Measurements from ENCODE around the gene PHLDB2.
A peak's percentile ranks its signal among the peaks of the same experiment; 100 is the strongest.

Gene PHLDB2

DNA sequence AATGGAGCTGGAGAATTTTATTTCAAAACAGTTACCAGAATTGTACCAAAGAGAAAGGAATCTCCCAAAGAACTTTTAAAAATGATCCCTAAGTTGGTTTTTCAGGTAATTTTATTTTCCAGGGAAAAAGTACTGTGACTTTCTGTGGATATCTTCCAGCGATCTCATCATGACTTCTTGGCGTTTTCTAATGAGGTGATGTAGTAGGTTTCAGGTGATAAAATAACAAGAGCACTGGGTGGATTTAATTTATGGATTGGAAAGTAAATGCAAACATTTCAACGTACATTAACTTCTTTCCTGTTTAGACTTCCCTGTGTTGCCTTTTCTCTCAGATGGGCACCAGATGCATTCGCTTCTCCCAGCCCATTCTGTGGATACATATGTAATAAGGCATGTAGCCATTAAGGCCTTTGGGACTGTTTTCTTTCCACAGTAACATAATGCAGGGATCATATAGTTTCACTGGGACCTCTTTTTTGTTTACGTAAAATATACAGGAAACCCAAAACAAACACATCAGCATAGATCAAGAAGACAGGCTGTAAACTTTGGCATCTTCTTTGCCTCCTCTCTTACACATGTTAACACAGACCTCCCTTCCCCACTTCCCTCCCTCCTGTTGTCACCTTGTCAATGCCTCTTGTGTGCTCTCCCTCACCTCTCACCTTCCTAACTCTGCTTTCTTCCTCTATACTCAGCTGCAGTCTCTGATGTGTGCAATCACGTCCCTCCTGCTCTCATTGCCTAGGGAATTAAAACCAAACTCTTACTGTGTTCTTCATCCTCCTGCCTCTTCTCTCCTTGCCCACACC lies 13.0 kb downstream of the PHLDB2 start:
- no peaks in the 10 kb centered on the region for H3K9me3 ChIP-seq (ENCODE audit: control insufficient read depth in 5 of 5, low read length in 5 of 5)
- no peaks in the 10 kb centered on the region for H3K27me3 ChIP-seq (ENCODE audit: control insufficient read depth in 5 of 5, insufficient read depth in 4 of 5, low read length in 5 of 5)
- peaks cover 0 to 47% (median 28%) of the 10 kb centered on the region in 5 donors for H3K4me1 ChIP-seq (ENCODE audit: control insufficient read depth in 5 of 5, insufficient read depth in 5 of 5, low read length in 5 of 5)
- H3K4me3 ChIP-seq (ENCODE audit: low read depth in 1 of 5, low read length in 5 of 5) = no peak overlapping the region
- H3K36me3 ChIP-seq (ENCODE audit: control insufficient read depth in 5 of 5, insufficient read depth in 5 of 5, low read length in 5 of 5) = peaks cover 0 to 20% (median 5%) of the 10 kb centered on the region in 5 donors
- H3K9ac ChIP-seq (ENCODE audit: low read length in 5 of 5) = no peak overlapping the region
- peak overlapping the region; percentile 16 for H3K27ac ChIP-seq (ENCODE audit: low read depth, low read length)

DNA sequence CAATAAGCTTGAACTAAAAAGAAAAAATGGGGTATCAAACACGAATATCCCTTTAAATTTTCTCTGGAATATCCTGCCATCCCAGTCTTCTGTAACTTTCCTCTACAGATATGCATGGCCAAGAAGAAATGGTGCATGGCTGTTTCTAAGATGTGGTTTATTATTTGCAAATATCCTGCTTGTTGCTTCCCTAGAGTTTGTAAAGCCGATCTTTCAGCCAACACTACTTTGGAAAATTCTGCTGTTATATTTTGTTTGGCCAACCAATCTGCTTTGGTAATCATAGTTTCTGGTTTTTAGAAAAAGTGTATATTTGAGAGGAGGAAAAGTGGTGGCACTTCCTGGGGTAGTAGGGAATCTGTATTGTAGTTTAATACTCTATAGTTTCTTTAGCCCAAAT lies 13.9 kb downstream of the PHLDB2 start:
- Histone ChIP-seq H3K27ac (ENCODE audit: low read depth, low read length) (peak overlapping the region; percentile 16), H3K9me3 (ENCODE audit: control insufficient read depth in 5 of 5, low read length in 5 of 5) (no peaks in the 10 kb centered on the region), H3K4me1 (ENCODE audit: control insufficient read depth in 5 of 5, insufficient read depth in 5 of 5, low read length in 5 of 5) (peaks cover 0 to 38% (median 24%) of the 10 kb centered on the region in 5 donors), H3K36me3 (ENCODE audit: control insufficient read depth in 5 of 5, insufficient read depth in 5 of 5, low read length in 5 of 5) (peaks cover 0 to 20% (median 5%) of the 10 kb centered on the region in 5 donors), H3K4me3 (ENCODE audit: low read depth in 1 of 5, low read length in 5 of 5) (no peak overlapping the region), H3K27me3 (ENCODE audit: control insufficient read depth in 5 of 5, insufficient read depth in 4 of 5, low read length in 5 of 5) (no peaks in the 10 kb centered on the region), H3K9ac (ENCODE audit: low read length in 5 of 5) (no peak overlapping the region)

DNA sequence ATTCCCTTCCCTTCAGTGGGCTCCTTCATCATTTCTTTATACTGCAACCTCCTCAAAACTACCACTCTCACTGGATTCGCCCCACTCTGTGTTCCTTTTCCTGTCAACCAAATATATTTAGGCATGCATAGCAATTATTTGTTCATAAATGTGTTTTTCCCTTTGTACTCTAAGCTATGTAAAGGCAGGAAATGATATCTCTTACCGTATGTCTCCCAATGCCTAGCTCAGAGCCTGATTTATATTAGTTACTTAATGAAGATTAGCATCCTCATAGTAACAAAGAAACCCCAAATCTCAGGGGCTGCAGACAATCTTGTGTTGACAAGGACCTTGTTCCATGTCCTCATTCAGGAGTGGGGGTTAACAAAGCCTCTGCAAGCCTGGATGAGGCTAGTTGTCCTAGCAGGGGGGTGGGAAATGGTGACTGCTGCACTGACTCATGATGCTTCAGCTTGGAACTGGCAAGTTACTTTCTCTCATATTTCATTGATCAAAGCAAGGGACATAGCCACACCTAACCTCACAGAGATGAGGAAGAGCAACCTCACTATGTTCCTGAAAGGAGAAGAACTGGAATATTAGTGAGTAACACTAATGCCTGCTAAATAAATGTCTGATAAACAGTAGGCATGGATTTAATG lies 15.2 kb downstream of the PHLDB2 start:
- peaks cover 0 to 26% (median 17%) of the 10 kb centered on the region in 5 donors for H3K4me1 ChIP-seq (ENCODE audit: control insufficient read depth in 5 of 5, insufficient read depth in 5 of 5, low read length in 5 of 5)

DNA sequence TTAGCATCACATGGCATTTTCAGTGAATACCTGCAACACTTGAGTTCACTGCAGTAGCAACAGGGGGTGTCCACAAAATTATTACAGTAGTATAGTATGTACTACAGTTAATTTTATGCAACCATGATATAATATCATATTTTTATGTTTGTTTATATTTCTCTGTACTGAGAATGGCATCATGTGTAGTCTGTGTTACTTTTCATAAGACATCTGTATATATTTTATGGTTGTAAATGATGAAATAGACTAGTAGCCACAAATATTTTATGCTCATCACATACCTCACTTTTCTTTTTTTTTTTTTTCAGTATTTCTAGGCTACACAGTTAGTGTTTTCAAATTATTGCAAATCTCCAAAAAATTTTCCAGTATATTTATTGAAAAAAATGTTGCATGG lies 22.4 kb downstream of the PHLDB2 start:
- Histone ChIP-seq H3K9me3 (ENCODE audit: control insufficient read depth in 5 of 5, low read length in 5 of 5) (no peaks in the 10 kb centered on the region), H3K9ac (ENCODE audit: low read length in 5 of 5) (no peak overlapping the region), H3K4me1 (ENCODE audit: control insufficient read depth in 5 of 5, insufficient read depth in 5 of 5, low read length in 5 of 5) (peaks cover 2 to 21% (median 9%) of the 10 kb centered on the region in 5 donors), H3K27me3 (ENCODE audit: control insufficient read depth in 5 of 5, insufficient read depth in 4 of 5, low read length in 5 of 5) (no peaks in the 10 kb centered on the region), H3K4me3 (ENCODE audit: low read depth in 1 of 5, low read length in 5 of 5) (no peak overlapping the region), H3K36me3 (ENCODE audit: control insufficient read depth in 5 of 5, insufficient read depth in 5 of 5, low read length in 5 of 5) (peaks cover 9 to 15% (median 14%) of the 10 kb centered on the region in 5 donors), H3K27ac (ENCODE audit: low read depth, low read length) (no peak overlapping the region)

More for the DNA sequence above, 15.2 kb downstream of the PHLDB2 start:
- Histone ChIP-seq H3K4me3 (ENCODE audit: low read depth in 1 of 5, low read length in 5 of 5) (no peak overlapping the region), H3K36me3 (ENCODE audit: control insufficient read depth in 5 of 5, insufficient read depth in 5 of 5, low read length in 5 of 5) (peaks cover 0 to 20% (median 5%) of the 10 kb centered on the region in 5 donors), H3K9me3 (ENCODE audit: control insufficient read depth in 5 of 5, low read length in 5 of 5) (no peaks in the 10 kb centered on the region), H3K27ac (ENCODE audit: low read depth, low read length) (peak overlapping the region; percentile 16), H3K9ac (ENCODE audit: low read length in 5 of 5) (no peak overlapping the region), H3K27me3 (ENCODE audit: control insufficient read depth in 5 of 5, insufficient read depth in 4 of 5, low read length in 5 of 5) (no peaks in the 10 kb centered on the region)

DNA sequence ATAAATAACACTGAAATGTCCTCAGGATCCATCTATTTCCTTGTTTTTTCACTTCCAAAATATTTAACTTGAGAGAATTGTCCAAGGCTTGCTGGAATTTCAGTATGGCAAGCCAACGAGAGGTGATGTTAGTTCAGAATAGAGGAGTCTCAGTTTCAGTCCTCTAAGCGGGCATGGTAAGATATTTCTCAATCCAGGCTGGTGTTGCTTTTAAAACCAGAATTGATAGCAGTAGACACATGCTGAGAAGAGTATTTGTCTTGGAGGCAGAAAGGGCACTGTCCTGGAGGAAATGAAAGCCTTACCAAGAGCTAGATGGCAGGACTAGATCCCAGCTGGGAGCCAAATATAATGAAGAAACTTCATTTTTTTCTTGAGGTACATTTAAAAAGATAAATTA lies 23.1 kb downstream of the PHLDB2 start:
- no peak overlapping the region for H3K9ac ChIP-seq (ENCODE audit: low read length in 5 of 5)
- no peak overlapping the region for H3K4me3 ChIP-seq (ENCODE audit: low read depth in 1 of 5, low read length in 5 of 5)
- no peaks in the 10 kb centered on the region for H3K9me3 ChIP-seq (ENCODE audit: control insufficient read depth in 5 of 5, low read length in 5 of 5)
- no peaks in the 10 kb centered on the region for H3K27me3 ChIP-seq (ENCODE audit: control insufficient read depth in 5 of 5, insufficient read depth in 4 of 5, low read length in 5 of 5)
- peaks cover 14 to 18% (median 15%) of the 10 kb centered on the region in 5 donors for H3K36me3 ChIP-seq (ENCODE audit: control insufficient read depth in 5 of 5, insufficient read depth in 5 of 5, low read length in 5 of 5)
- H3K27ac ChIP-seq (ENCODE audit: low read depth, low read length) = peak overlapping the region; percentile 59
- peaks cover 2 to 21% (median 9%) of the 10 kb centered on the region in 5 donors for H3K4me1 ChIP-seq (ENCODE audit: control insufficient read depth in 5 of 5, insufficient read depth in 5 of 5, low read length in 5 of 5)

DNA sequence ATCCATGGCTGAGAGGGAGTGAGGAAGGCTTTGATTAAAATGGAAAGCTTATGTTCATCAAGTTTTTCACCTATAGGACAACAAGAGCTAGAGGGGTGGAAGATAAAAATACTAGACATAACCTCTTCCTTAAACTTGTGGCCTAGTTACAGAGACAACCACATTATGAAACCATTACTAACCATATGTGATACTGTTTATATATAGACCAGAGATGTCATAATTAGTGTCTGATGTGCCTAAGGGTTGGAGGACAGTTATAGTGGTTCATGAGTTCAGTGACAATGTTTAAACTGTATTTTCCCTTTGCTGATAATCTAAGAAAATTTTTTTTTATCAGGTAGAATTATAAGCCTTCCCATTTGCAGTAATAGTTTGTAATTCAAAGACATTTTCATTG lies 23.7 kb downstream of the PHLDB2 start:
- H3K4me3 ChIP-seq (ENCODE audit: low read depth in 1 of 5, low read length in 5 of 5) = no peak overlapping the region
- peak overlapping the region; percentile 59 for H3K27ac ChIP-seq (ENCODE audit: low read depth, low read length)
- H3K9ac ChIP-seq (ENCODE audit: low read length in 5 of 5) = no peak overlapping the region
- H3K9me3 ChIP-seq (ENCODE audit: control insufficient read depth in 5 of 5, low read length in 5 of 5) = no peaks in the 10 kb centered on the region
- H3K36me3 ChIP-seq (ENCODE audit: control insufficient read depth in 5 of 5, insufficient read depth in 5 of 5, low read length in 5 of 5) = peaks cover 14 to 18% (median 15%) of the 10 kb centered on the region in 5 donors
- peaks cover 2 to 21% (median 9%) of the 10 kb centered on the region in 5 donors for H3K4me1 ChIP-seq (ENCODE audit: control insufficient read depth in 5 of 5, insufficient read depth in 5 of 5, low read length in 5 of 5)
- H3K27me3 ChIP-seq (ENCODE audit: control insufficient read depth in 5 of 5, insufficient read depth in 4 of 5, low read length in 5 of 5) = no peaks in the 10 kb centered on the region

DNA sequence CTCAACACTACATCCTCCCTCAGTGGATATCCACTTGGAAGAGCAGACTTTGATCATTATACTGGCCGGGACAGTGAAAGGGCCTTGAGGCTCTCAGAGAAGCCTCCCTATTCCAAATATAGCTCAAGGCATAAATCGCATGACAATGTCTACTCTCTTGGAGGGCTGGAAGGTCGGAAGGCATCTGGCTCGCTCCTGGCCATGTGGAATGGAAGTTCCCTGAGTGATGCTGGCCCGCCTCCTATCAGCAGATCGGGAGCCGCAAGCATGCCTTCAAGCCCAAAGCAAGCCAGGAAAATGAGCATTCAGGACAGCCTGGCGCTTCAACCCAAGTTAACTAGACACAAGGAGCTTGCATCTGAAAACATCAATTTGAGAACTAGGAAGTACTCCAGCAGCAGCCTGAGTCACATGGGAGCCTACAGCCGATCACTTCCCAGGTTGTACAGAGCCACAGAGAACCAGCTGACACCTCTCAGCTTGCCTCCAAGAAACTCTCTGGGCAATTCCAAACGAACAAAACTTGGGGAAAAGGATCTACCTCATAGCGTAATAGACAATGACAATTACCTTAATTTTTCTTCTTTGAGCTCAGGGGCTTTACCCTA lies 25.4 kb downstream of the PHLDB2 start:
- no peak overlapping the region for H3K9ac ChIP-seq (ENCODE audit: low read length in 5 of 5)
- H3K27me3 ChIP-seq (ENCODE audit: control insufficient read depth in 5 of 5, insufficient read depth in 4 of 5, low read length in 5 of 5) = no peaks in the 10 kb centered on the region
- H3K4me3 ChIP-seq (ENCODE audit: low read depth in 1 of 5, low read length in 5 of 5) = no peak overlapping the region
- H3K4me1 ChIP-seq (ENCODE audit: control insufficient read depth in 5 of 5, insufficient read depth in 5 of 5, low read length in 5 of 5) = peaks cover 2 to 21% (median 9%) of the 10 kb centered on the region in 5 donors
- peaks cover 14 to 18% (median 16%) of the 10 kb centered on the region in 5 donors for H3K36me3 ChIP-seq (ENCODE audit: control insufficient read depth in 5 of 5, insufficient read depth in 5 of 5, low read length in 5 of 5)
- H3K9me3 ChIP-seq (ENCODE audit: control insufficient read depth in 5 of 5, low read length in 5 of 5) = no peaks in the 10 kb centered on the region
- H3K27ac ChIP-seq (ENCODE audit: low read depth, low read length) = no peak overlapping the region

DNA sequence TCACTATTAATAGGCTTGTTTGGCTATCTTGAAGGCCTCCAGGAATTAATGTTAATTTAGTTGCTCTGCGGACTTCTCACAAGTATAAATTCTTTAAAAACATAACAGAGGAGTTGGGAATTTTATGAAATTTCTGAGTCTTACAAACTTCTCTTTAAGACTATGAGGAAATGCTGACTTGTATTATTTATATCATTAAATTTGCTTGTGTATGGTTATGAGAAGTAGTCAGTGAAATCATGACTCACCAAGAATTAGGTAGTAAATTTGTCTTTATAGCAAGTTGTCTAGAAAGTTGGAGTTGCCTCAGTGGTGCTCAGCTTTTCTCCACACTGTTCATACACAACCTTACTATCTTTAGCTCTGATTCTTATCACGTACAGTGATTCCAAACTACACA lies 26.5 kb downstream of the PHLDB2 start:
- H3K27ac ChIP-seq (ENCODE audit: low read depth, low read length) = no peak overlapping the region
- peaks cover 14 to 22% (median 18%) of the 10 kb centered on the region in 5 donors for H3K36me3 ChIP-seq (ENCODE audit: control insufficient read depth in 5 of 5, insufficient read depth in 5 of 5, low read length in 5 of 5)
- H3K4me3 ChIP-seq (ENCODE audit: low read depth in 1 of 5, low read length in 5 of 5) = no peak overlapping the region
- no peaks in the 10 kb centered on the region for H3K9me3 ChIP-seq (ENCODE audit: control insufficient read depth in 5 of 5, low read length in 5 of 5)
- H3K4me1 ChIP-seq (ENCODE audit: control insufficient read depth in 5 of 5, insufficient read depth in 5 of 5, low read length in 5 of 5) = peaks cover 0 to 12% (median 0%) of the 10 kb centered on the region in 5 donors
- no peak overlapping the region for H3K9ac ChIP-seq (ENCODE audit: low read length in 5 of 5)
- no peaks in the 10 kb centered on the region for H3K27me3 ChIP-seq (ENCODE audit: control insufficient read depth in 5 of 5, insufficient read depth in 4 of 5, low read length in 5 of 5)

DNA sequence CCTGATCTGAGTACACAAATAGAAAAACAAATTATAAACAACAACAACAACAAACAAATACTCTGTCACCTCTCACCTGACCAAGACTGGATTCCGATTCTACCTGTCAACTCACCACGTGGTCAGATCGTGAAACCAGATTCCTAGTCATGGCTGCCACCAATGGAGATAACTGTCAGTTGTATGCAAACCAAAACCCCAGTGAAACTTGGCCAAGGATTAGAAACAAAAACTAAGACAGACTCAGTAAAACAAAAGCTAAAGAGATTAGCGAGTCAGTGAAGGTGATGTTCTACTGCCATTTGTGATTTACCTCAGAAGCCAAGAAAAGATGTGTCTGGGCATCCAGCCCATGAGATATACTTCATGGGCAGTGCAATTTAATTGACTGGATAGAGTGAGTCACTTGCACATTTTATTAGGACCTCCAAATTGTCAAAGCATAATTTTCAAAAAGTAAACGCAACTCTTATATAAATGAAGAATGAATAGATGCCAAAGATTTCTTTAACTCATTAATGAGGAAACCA lies 31.1 kb downstream of the PHLDB2 start:
- Histone ChIP-seq H3K4me1 (ENCODE audit: control insufficient read depth in 5 of 5, insufficient read depth in 5 of 5, low read length in 5 of 5) (peaks cover 0 to 6% (median 0%) of the 10 kb centered on the region in 5 donors), H3K36me3 (ENCODE audit: control insufficient read depth in 5 of 5, insufficient read depth in 5 of 5, low read length in 5 of 5) (peaks cover 3 to 15% (median 7%) of the 10 kb centered on the region in 5 donors), H3K27ac (ENCODE audit: low read depth, low read length) (peak overlapping the region; percentile 3), H3K4me3 (ENCODE audit: low read depth in 1 of 5, low read length in 5 of 5) (no peak overlapping the region), H3K27me3 (ENCODE audit: control insufficient read depth in 5 of 5, insufficient read depth in 4 of 5, low read length in 5 of 5) (no peaks in the 10 kb centered on the region), H3K9ac (ENCODE audit: low read length in 5 of 5) (no peak overlapping the region), H3K9me3 (ENCODE audit: control insufficient read depth in 5 of 5, low read length in 5 of 5) (no peaks in the 10 kb centered on the region)

Data from subcutaneous abdominal adipose tissue (tissue), 5 donors.